Body of pancreas (tissue), 4 donors: ENCODE data around the gene MPG. TPM values are rescaled to one million over a fixed set of nuclear protein-coding genes. Genes with fewer than 3 reads are reported as not detected.
"Not testable (repeated sequence)": the region's sequence is repeated elsewhere in the genome, so short reads cannot be mapped to it uniquely, and the experiment has no call there.

Source experiments
- ATAC-seq: fragments of 150-250 bp; one replicate; pipeline ENCODE4 v1.9.1; 2016
- DNase-seq, 4 donors: peaks; one replicate each; pipeline ENCODE4 v3.0.0-alpha.2; 2019
- H3K27ac ChIP-seq, 4 donors: fragments of 200-600 bp; sonication (generic); 1 replicate in 3 of 4; 2 replicates in 1 of 4; pipeline versions ENCODE4 v1.5.1 to v1.6.1; 2016 to 2019; ENCODE audit warnings: mild to moderate bottlenecking in 1 of 4, mixed read lengths in 1 of 4, moderate library complexity in 1 of 4
- H3K27me3 ChIP-seq, 2 donors: fragments of 200-600 bp; sonication (generic); one replicate each; pipeline ENCODE4 v1.6.0; 2016; ENCODE audit warnings: mild to moderate bottlenecking in 1 of 2
- H3K36me3 ChIP-seq, 2 donors: fragments of 200-600 bp; sonication (generic); replicated peaks in 1 of 2; 2 replicates each; pipeline ENCODE4 v1.5.1; 2016; ENCODE audit warnings: low read depth in 2 of 2; ENCODE audit not compliant: insufficient read depth in 1 of 2
- H3K4me1 ChIP-seq: fragments of 200-600 bp; sonication (generic); one replicate; pipeline ENCODE4 v1.6.0; 2016
- H3K4me3 ChIP-seq, 2 donors: fragments of 200-600 bp; sonication (generic); 1 replicate in 1 of 2; 2 replicates in 1 of 2; pipeline ENCODE4 v1.5.1; 2016 to 2019
- H3K9me3 ChIP-seq, 3 donors: fragments of 200-600 bp; sonication (generic); 1 replicate in 2 of 3; 2 replicates in 1 of 3; pipeline ENCODE4 v1.5.1; 2016
- POLR2A ChIP-seq, 3 donors: fragments of 450-650 bp; IDR thresholded peaks; one replicate each; pipeline ENCODE4 v1.6.1; 2016; ENCODE audit warnings: antibody characterized with exemption in 3 of 3, mild to moderate bottlenecking in 2 of 3
- WGBS, 2 donors: methylation state at CpG; one replicate each; pipeline ENCODE4 v1.1.5; 2017; 5-methylcytosine and 5-hydroxymethylcytosine counted together
- intact Hi-C: fragments of 100-400 bp; cut with DNase I; formaldehyde crosslinking; loops from one replicate; pipeline ENCODE4 v1.15.1; 2023
- total RNA-seq, 2 donors: library from RNA; depleted of rRNA; stranded (reverse); fragments of >200 nt; gene quantifications; one replicate each; pipeline ENCODE4 v1.1.0, GENCODE V29; 2016
- TF ChIP-seq, protein P1 (sequence below), 7 experiments: fragments of 450-650 bp in 4 of 7; fragments of 200-600 bp in 3 of 7; sonication (generic) in 3 of 7; IDR thresholded peaks; one replicate each; pipeline ENCODE4 v1.5.1; 2016 to 2019; ENCODE audit warnings: antibody characterized with exemption in 7 of 7

MPG gene
- total RNA-seq, 2 donors from 2014 or later = 65.6 to 66.9 TPM

DNA sequence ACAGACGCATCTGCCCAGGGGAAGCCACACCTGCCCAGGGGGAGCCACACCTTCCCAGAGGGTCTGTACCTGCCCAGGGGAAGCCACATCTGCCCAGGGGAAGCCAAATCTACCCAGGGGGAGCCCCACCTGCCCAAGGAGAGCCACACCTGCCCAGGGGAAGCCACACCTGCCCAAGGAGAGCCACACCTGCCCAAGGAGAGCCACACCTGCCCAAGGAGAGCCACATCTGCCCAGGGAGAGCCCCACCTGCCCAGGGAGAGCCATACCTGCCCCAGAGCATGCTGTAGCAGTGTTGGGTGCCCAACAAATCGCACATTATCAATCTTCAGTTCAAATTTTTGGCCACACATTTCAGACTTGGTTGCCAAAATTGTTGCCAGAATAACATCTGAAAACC is 40.8 kb downstream of the MPG start:
- intact Hi-C loops = no loop called here

DNA sequence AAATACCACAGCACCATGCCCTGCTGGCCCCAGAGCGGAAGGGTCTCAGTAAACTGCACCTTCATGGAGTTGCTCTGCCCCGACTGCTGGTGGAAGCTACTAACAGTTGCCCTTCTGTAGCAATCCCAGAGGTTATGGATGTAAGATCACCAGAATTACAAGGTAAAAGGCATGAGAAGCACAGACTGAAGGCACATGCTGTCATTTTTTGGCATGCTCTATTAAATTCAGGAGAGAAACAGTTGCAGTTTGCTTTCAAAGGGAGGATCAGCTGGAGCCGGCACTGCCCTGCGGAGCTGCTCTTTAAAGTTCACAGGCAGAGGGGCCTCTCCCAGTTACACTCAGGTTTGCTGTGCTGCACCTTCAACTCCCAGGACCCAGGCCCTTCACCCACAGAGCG is 41.3 kb downstream of the MPG start:
- intact Hi-C loops = no loop called here
- TF ChIP-seq, protein P1, sequence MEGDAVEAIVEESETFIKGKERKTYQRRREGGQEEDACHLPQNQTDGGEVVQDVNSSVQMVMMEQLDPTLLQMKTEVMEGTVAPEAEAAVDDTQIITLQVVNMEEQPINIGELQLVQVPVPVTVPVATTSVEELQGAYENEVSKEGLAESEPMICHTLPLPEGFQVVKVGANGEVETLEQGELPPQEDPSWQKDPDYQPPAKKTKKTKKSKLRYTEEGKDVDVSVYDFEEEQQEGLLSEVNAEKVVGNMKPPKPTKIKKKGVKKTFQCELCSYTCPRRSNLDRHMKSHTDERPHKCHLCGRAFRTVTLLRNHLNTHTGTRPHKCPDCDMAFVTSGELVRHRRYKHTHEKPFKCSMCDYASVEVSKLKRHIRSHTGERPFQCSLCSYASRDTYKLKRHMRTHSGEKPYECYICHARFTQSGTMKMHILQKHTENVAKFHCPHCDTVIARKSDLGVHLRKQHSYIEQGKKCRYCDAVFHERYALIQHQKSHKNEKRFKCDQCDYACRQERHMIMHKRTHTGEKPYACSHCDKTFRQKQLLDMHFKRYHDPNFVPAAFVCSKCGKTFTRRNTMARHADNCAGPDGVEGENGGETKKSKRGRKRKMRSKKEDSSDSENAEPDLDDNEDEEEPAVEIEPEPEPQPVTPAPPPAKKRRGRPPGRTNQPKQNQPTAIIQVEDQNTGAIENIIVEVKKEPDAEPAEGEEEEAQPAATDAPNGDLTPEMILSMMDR (IDR thresholded peaks at IDR 0.05) = no peak
- no peak for TF ChIP-seq POLR2A (IDR thresholded peaks at IDR 0.05)
- no peak overlapping the region for H3K4me3 ChIP-seq
- ATAC-seq (no peak), DNase-seq (no peak)
- no peak overlapping the region for H3K27ac ChIP-seq
- H3K27me3 ChIP-seq = no peaks in the 10 kb centered on the region
- whole genome bisulfite sequencing, 2 donors = 94 to 100% methylated on average over 5 of the region's 5 CpGs
- no peaks in the 10 kb centered on the region for H3K36me3 ChIP-seq
- no peaks in the 10 kb centered on the region for H3K4me1 ChIP-seq
- no peaks in the 10 kb centered on the region for H3K9me3 ChIP-seq

More for the DNA sequence above, 40.8 kb downstream of the MPG start:
- Histone ChIP-seq H3K4me3 (no peak overlapping the region), H3K27ac (no peak overlapping the region), H3K36me3 (no peaks in the 10 kb centered on the region), H3K9me3 (no peaks in the 10 kb centered on the region), H3K4me1 (no peaks in the 10 kb centered on the region), H3K27me3 (no peaks in the 10 kb centered on the region)
- DNase-seq = no peak
- WGBS, 2 donors = 100% methylated on average over 1 to 2 of the region's 2 CpGs
- ATAC-seq = no peak
- TF ChIP-seq, protein P1 (IDR thresholded peaks at IDR 0.05) = no peak

DNA sequence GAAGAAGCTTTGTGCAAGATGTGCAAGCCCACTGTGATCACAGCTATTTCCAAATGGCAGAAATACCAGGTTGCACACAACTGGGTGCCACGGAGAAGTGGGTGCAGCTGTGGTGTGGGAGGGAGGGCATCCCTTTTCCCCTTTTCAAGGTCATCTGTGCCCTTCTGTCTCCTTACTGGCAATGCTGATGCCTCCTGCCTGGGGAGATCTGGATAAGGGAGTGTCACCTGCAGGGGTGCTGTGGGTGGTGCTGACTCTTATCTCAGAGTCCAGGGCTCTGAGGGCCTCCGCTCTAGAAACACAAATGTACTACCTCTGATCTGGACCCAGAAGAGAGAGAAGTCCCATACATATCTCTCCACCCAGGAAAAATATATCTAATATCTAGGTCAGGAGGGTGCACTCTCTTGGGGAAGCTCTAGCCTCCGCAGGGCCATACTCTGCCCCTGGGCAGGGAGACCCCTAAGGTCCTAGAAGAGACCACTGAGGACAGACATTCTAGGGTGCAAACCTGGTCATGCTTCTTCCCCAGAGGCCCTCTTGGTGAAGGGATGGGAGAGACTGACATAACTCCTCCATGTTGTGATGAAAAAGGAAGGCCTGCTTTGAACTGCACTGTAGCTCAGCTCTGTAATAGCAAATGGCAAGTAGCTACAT is 41.9 kb downstream of the MPG start:
- no peak overlapping the region for H3K27ac ChIP-seq
- intact Hi-C loops = no loop called here
- no peaks in the 10 kb centered on the region for H3K27me3 ChIP-seq
- TF ChIP-seq POLR2A (IDR thresholded peaks at IDR 0.05) = no peak
- TF ChIP-seq, protein P1 (IDR thresholded peaks at IDR 0.05) = no peak
- DNase-seq (no peak), ATAC-seq (no peak)
- H3K36me3 ChIP-seq = no peaks in the 10 kb centered on the region
- no peaks in the 10 kb centered on the region for H3K9me3 ChIP-seq
- no peaks in the 10 kb centered on the region for H3K4me1 ChIP-seq
- H3K4me3 ChIP-seq = no peak overlapping the region
- WGBS, 2 donors = 82 to 87% methylated on average over 3 of the region's 3 CpGs

DNA sequence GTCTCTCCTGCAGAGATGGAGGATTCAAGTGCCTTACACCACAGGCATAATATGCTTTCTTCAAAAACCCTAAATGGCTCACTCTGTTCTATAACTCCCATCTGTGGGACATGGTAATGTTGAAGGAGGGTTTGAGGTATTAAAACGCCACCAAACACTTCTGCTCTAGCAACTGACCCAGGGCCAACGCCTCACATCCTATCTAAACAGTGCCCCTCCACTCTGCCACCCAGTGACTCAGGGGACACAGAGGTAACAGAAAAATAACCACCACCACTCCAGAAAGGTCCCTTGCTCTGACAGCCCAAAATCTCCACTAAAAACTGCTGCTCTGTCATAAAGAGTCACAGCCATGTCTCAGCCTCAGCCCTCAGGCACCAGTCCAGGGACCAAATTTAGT is 42.7 kb downstream of the MPG start:
- intact Hi-C loops = no loop called here
- TF ChIP-seq, protein P1 (IDR thresholded peaks at IDR 0.05) = no peak
- TF ChIP-seq POLR2A (IDR thresholded peaks at IDR 0.05) = no peak
- ATAC-seq (no peak), DNase-seq (no peak)
- WGBS, 2 donors = 81 to 84% methylated on average over 2 of the region's 2 CpGs
- no peaks in the 10 kb centered on the region for H3K4me1 ChIP-seq
- no peaks in the 10 kb centered on the region for H3K27me3 ChIP-seq
- H3K27ac ChIP-seq = no peak overlapping the region
- no peaks in the 10 kb centered on the region for H3K9me3 ChIP-seq
- H3K4me3 ChIP-seq = no peak overlapping the region
- H3K36me3 ChIP-seq = no peaks in the 10 kb centered on the region

DNA sequence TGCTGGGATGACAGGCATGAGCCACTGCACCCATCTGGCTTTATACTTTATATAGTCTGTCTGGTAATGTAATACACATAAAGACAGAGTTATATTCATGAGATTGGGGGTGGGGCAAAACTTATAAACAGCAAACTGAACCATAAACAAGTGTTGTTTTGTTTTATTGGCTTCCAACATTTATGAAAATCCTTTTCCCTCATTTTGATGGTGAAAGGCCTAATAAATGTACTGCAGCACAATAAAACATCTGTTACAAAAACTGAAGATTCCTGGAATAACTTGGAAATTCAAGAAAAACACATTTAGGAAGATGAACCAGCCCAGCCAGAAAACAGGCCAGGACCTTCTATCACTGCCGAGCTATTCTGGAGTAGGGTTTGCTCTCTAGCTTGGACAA is 44.3 kb downstream of the MPG start:
- ATAC-seq = no peak
- Histone ChIP-seq H3K27ac (no peak overlapping the region), H3K4me3 (no peak overlapping the region), H3K4me1 (no peaks in the 10 kb centered on the region), H3K27me3 (no peaks in the 10 kb centered on the region), H3K36me3 (no peaks in the 10 kb centered on the region), H3K9me3 (no peaks in the 10 kb centered on the region)
- 83 to 94% methylated on average over 1 of the region's 1 CpG for WGBS, 2 donors
- DNase-seq = no peak
- intact Hi-C loops = no loop called here
- TF ChIP-seq, protein P1 (IDR thresholded peaks at IDR 0.05) = no peak
- TF ChIP-seq POLR2A (IDR thresholded peaks at IDR 0.05) = no peak

DNA sequence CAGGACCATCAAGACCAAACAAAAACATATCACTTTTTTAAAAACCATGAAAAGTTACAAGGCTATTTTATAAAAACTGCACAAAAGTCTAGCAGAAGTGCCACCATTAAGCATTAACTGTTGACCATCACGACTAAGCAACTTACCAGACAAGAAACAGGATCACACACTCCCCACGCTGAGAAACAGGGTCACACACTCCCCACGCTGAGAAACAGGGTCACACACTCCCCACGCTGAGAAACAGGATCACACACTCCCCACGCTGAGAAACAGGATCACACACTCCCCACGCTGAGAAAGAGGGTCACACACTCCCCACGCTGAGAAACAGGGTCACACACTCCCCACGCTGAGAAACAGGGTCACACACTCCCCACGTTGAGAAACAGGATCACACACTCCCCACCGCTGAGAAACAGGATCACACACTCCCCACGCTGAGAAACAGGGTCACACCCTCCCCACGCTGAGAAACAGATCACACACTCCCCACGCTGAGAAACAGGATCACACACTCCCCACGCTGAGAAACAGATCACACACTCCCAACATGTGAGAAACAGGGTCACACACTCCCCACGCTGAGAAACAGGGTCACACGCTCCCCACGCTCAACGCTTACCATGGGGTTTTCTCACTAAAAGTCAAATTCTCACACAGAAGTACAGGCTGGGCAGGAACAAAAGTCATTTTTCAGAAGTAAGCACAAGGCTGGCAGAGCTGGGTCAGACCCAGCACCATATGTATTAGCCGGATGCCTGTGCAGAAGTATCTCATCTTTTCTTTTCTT is 45.7 kb downstream of the MPG start:
- ATAC-seq, intact Hi-C loops, H3K4me1 ChIP-seq, DNase-seq, H3K27me3 ChIP-seq, H3K27ac ChIP-seq, H3K4me3 ChIP-seq, H3K9me3 ChIP-seq, H3K36me3 ChIP-seq: not testable (repeated sequence)
- 85 to 89% methylated on average over 19 of the region's 19 CpGs for WGBS, 2 donors
